Tibial nerve (tissue), 4 donors: ENCODE data around the gene TXN.

Source experiments
- CTCF ChIP-seq, 5 experiments: fragments of 200-600 bp in 3 of 5; fragments of 450-650 bp in 2 of 5; sonication (generic) in 3 of 5; IDR thresholded peaks; one replicate each; pipeline ENCODE4 v1.5.1; 2016 to 2019; ENCODE audit warnings: antibody characterized with exemption in 5 of 5, mild to moderate bottlenecking in 3 of 5, moderate library complexity in 2 of 5
- EP300 ChIP-seq, 2 donors: sonication (generic); formaldehyde crosslinking; IDR thresholded peaks; one replicate each; pipeline ENCODE4 v1.6.1; 2017; ENCODE audit warnings: antibody characterized with exemption in 2 of 2, mild to moderate bottlenecking in 1 of 2
- POLR2A ChIP-seq, 2 donors: fragments of 450-650 bp; IDR thresholded peaks; one replicate each; pipeline ENCODE4 v1.6.1; 2017; ENCODE audit warnings: antibody characterized with exemption in 2 of 2, mild to moderate bottlenecking in 2 of 2, moderate library complexity in 2 of 2

GRCh38 chr9:110241260-110241857 is 14.9 kb downstream of the TXN start:
- no peak for TF ChIP-seq CTCF (IDR thresholded peaks at IDR 0.05)
- no peak for TF ChIP-seq POLR2A (IDR thresholded peaks at IDR 0.05)
- no peak for TF ChIP-seq EP300 (IDR thresholded peaks at IDR 0.05)
